NCI-H510A (cell line): ENCODE results near the gene ADAP1.

Source experiments
- DNase-seq: peaks from one replicate; lab custom pipeline; 2025; lab: John Stamatoyannopoulos, UW

The ADAP1 gene

GRCh38 chr7:894927-895450 is 59.5 kb downstream of the ADAP1 start:
- no peak for DNase-seq

GRCh38 chr7:894164-894867 is 60.2 kb downstream of the ADAP1 start:
- no peak for DNase-seq

- DNase-seq: no peak
These were observed 60.8 kb downstream of the ADAP1 start for GRCh38 chr7:893686-894085.

GRCh38 chr7:892648-893593 is 61.6 kb downstream of the ADAP1 start:
- DNase-seq: no peak

GRCh38 chr7:891805-892204 is 62.7 kb downstream of the ADAP1 start:
- no peak for DNase-seq

- DNase-seq: no peak
These were observed 63.2 kb downstream of the ADAP1 start for GRCh38 chr7:891291-891690.

- DNase-seq: no peak
These were observed 63.6 kb downstream of the ADAP1 start for GRCh38 chr7:890868-891267.

GRCh38 chr7:889391-889790 is 65.1 kb downstream of the ADAP1 start:
- DNase-seq: no peak

GRCh38 chr7:889025-889390 is 65.5 kb downstream of the ADAP1 start:
- DNase-seq: no peak

- no peak for DNase-seq
These were observed 66.1 kb downstream of the ADAP1 start for GRCh38 chr7:888081-889024.

GRCh38 chr7:887488-887820 is 67.0 kb downstream of the ADAP1 start:
- no peak for DNase-seq

GRCh38 chr7:886626-887487 is 67.6 kb downstream of the ADAP1 start:
- DNase-seq: no peak

- no peak for DNase-seq
These were observed 68.4 kb downstream of the ADAP1 start for GRCh38 chr7:885893-886625.

GRCh38 chr7:885261-885892 is 69.1 kb downstream of the ADAP1 start:
- no peak for DNase-seq

GRCh38 chr7:884191-885003 is 70.1 kb downstream of the ADAP1 start:
- DNase-seq: no peak

- DNase-seq: no peak
These were observed 71.1 kb downstream of the ADAP1 start for GRCh38 chr7:883055-884021.

GRCh38 chr7:882336-883035 is 72.0 kb downstream of the ADAP1 start:
- DNase-seq: no peak
